ENCODE data around the gene TOR3A. TPM values are rescaled to one million over a fixed set of nuclear protein-coding genes. Genes with fewer than 3 reads are reported as not detected.

The TOR3A gene
- total and polyA plus RNA-seq, 2 donors: 20.5 to 37.5 TPM

GRCh38 chr1:179105393-179105792 is 23.5 kb downstream of the TOR3A start:
- 59% methylated on average over 7 of the region's 7 CpGs for WGBS
- H3K36me3 ChIP-seq (ENCODE audit: insufficient read depth): peaks cover 2% of the 10 kb centered on the region
- no peak for DNase-seq (ENCODE audit: extremely low spot score)

DNA sequence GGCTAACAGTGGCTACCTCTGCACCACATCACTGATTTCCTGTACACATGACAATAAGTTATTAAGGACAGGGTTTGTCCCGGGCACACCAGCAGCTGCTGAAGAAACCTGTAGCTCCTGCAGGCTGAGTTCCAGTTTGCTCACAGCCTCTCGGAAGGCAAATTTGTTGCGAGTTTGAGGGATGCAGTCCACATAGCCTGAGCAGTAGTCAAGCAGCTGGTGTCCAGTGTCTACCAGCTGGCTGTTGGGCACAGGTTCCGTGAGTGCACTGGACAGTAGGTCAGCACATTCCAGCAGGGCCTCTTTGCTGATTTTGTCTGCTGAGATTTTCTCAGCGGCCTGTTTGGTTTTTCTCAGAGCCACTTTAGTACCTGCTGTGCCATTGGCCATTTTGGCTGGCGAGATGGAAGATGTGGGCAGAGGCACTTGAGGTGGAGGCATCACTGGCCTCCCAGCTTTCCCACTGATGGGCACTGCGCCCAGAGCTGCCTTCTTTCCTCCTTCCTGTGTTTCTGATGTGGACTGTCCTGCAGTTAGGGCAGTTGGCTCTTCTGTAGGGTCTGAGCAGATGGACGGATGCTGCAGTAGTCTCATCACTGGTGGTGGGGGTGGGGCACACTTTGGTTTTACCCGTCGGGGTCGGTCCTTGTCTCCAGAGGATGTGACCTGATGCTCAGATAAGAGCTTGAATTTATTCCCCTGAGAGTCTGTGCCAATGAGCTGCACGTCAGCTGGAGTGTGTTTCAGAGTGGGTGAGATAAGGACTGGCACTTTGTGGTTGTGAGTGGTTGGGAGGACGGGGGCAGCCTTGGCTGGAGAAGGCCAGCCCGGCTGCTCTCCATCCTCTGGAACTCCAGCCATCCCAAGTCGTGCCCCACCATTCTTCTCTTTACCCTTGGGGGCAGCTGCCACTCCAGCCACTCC is 26.1 kb downstream of the TOR3A start:
- 85% methylated on average over 15 of the region's 15 CpGs for WGBS
- peaks cover 2% of the 10 kb centered on the region for H3K36me3 ChIP-seq (ENCODE audit: insufficient read depth)
- DNase-seq (ENCODE audit: extremely low spot score): no peak
- no peaks in the 10 kb centered on the region for H3K4me1 ChIP-seq (ENCODE audit: insufficient read depth)
- no peak overlapping the region for H3K27ac ChIP-seq (ENCODE audit: low read depth)
- H3K4me3 ChIP-seq (ENCODE audit: low read depth, low read length): no peak overlapping the region

More at GRCh38 chr1:179105393-179105792, 23.5 kb downstream of the TOR3A start:
- no peaks in the 10 kb centered on the region for H3K4me1 ChIP-seq (ENCODE audit: insufficient read depth)
- no peak overlapping the region for H3K4me3 ChIP-seq (ENCODE audit: low read depth, low read length)
- no peak overlapping the region for H3K27ac ChIP-seq (ENCODE audit: low read depth)

GRCh38 chr1:179108644-179109043 is 26.8 kb downstream of the TOR3A start:
- H3K4me1 ChIP-seq (ENCODE audit: insufficient read depth): no peaks in the 10 kb centered on the region
- peaks cover 2% of the 10 kb centered on the region for H3K36me3 ChIP-seq (ENCODE audit: insufficient read depth)
- no peak overlapping the region for H3K27ac ChIP-seq (ENCODE audit: low read depth)
- H3K4me3 ChIP-seq (ENCODE audit: low read depth, low read length): no peak overlapping the region
- 94% methylated on average over 2 of the region's 2 CpGs for WGBS
- no peak for DNase-seq (ENCODE audit: extremely low spot score)

GRCh38 chr1:179115181-179115580 is 33.3 kb downstream of the TOR3A start:
- Histone ChIP-seq H3K4me1 (ENCODE audit: insufficient read depth) (no peaks in the 10 kb centered on the region), H3K36me3 (ENCODE audit: insufficient read depth) (peaks cover 4% of the 10 kb centered on the region), H3K27ac (ENCODE audit: low read depth) (no peak overlapping the region), H3K4me3 (ENCODE audit: low read depth, low read length) (no peak overlapping the region)
- DNase-seq (ENCODE audit: extremely low spot score): no peak
- 83% methylated on average over 3 of the region's 3 CpGs for WGBS

DNA sequence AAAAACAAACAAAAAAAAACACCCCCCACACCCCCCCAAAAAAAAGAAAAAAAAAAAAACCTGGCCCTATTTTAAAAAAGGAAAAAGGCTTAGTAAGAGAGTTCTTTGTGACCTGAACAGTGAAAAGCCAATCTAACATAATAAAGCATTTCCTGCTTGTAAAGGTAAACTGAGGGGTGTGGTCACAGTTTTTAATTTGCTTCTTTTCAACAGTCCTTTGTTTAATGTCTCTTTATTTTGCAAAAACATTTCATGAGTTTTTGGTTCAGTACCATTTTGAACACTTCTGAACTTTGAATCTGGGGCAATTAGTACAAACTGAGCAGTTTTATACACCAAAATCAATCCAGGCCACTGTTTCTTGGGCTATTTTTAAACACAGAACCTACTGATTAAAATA is 37.6 kb downstream of the TOR3A start:
- no peak overlapping the region for H3K27ac ChIP-seq (ENCODE audit: low read depth)
- no peak overlapping the region for H3K4me3 ChIP-seq (ENCODE audit: low read depth, low read length)
- no peaks in the 10 kb centered on the region for H3K4me1 ChIP-seq (ENCODE audit: insufficient read depth)
- DNase-seq (ENCODE audit: extremely low spot score): no peak
- peaks cover 4% of the 10 kb centered on the region for H3K36me3 ChIP-seq (ENCODE audit: insufficient read depth)

DNA sequence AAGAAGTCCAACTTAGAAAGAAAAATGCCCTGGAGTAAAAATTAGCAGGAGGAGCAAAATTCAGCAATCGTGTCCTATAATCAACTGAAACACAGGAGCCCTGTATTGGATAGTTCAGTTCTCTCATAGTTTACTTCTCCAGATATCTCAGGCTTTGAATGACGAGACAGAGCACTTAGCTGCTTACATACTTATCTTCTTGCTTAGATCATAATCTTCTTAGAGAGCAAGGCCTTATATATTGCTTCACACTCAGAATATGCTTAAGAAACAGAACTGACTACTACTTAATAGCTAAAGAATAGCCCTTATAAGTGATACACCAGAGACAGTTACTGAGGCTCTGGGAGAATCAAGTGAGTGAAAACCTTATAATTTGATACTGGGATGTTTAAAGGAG is 38.9 kb downstream of the TOR3A start:
- 87% methylated on average over 2 of the region's 2 CpGs for WGBS
- H3K27ac ChIP-seq (ENCODE audit: low read depth): no peak overlapping the region
- no peak for DNase-seq (ENCODE audit: extremely low spot score)
- H3K4me3 ChIP-seq (ENCODE audit: low read depth, low read length): no peak overlapping the region
- no peaks in the 10 kb centered on the region for H3K4me1 ChIP-seq (ENCODE audit: insufficient read depth)
- peaks cover 2% of the 10 kb centered on the region for H3K36me3 ChIP-seq (ENCODE audit: insufficient read depth)

DNA sequence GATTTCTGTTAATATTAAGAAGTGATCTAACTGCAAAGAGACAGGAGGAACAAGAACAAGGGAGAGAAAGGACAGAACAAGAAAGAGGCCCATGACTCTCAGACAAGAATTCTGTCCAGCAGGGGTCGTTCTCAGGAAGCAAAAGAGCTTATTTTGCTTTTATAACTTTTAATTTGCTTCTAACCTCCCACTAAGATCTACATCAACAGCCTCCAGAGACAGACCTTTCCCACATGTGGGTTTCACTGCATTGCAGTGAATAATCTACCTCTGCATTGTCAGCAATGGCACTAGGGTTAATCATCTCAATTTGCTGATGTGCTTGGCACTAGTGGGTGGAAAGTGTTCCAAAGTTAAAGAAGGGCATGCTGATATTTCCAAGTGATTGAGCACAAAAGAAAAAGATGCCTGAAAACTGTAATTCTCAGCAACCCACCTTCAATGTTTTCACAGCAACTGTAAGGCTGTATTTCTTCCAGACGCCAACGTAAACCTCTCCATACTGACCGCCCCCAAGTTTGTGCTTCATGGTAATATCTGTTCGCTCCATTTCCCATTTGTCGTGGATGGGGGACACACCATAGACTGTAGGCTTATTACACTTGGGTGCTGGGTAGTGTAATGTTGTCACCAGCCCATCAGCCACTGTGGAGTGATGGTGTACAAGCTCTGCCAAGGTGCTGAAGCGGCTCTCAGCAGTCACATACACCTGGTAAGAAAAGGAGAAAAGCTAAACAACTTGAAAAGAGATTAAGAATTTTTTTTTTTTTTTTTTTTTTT is 39.5 kb downstream of the TOR3A start:
- peaks cover 2% of the 10 kb centered on the region for H3K36me3 ChIP-seq (ENCODE audit: insufficient read depth)
- no peak for DNase-seq (ENCODE audit: extremely low spot score)
- 84% methylated on average over 7 of the region's 7 CpGs for WGBS
- no peak overlapping the region for H3K4me3 ChIP-seq (ENCODE audit: low read depth, low read length)
- no peaks in the 10 kb centered on the region for H3K4me1 ChIP-seq (ENCODE audit: insufficient read depth)
- no peak overlapping the region for H3K27ac ChIP-seq (ENCODE audit: low read depth)

- no peak for DNase-seq (ENCODE audit: extremely low spot score)
These were observed 43.0 kb downstream of the TOR3A start for GRCh38 chr1:179124873-179125272.

DNA sequence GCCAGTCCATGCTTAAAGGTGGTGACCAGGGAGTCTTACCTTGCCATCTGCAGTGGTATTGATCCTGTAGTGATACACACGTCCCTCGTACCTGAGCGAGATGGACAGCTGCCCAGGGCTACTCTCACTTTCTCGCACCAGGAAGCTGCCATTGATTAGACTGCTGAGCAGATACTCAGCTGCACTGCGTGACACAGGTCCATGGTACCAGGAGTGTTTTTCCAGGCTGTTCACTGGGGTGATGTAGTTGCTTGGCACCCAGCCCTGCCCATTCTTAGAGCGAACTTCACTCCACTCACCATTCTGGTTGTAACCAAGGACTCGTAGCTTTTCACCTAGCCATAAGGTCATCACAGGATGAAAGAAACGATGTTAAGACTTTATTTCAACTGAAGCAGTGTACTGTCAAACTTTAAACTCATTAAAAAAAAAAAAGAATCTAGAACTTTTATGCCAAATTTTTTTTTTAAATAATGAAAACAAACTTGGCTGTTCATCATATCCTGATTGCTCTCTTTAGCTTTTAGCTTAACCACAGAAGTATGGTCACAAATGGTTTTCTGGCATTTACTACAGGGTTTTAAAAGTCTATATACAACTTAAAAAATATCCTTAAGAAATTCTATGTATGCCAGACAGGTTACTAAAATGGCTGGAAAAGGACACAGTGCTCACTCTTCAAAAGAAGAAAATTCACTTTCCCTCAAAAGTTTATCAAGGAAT is 44.6 kb downstream of the TOR3A start:
- no peaks in the 10 kb centered on the region for H3K4me1 ChIP-seq (ENCODE audit: insufficient read depth)
- no peak overlapping the region for H3K4me3 ChIP-seq (ENCODE audit: low read depth, low read length)
- no peak for DNase-seq (ENCODE audit: extremely low spot score)
- WGBS: 89% methylated on average over 8 of the region's 8 CpGs
- H3K36me3 ChIP-seq (ENCODE audit: insufficient read depth): no peaks in the 10 kb centered on the region
- no peak overlapping the region for H3K27ac ChIP-seq (ENCODE audit: low read depth)

More at GRCh38 chr1:179124873-179125272, 43.0 kb downstream of the TOR3A start:
- no peak overlapping the region for H3K27ac ChIP-seq (ENCODE audit: low read depth)
- H3K4me3 ChIP-seq (ENCODE audit: low read depth, low read length): no peak overlapping the region
- H3K36me3 ChIP-seq (ENCODE audit: insufficient read depth): no peaks in the 10 kb centered on the region
- H3K4me1 ChIP-seq (ENCODE audit: insufficient read depth): no peaks in the 10 kb centered on the region
- 70% methylated on average over 1 of the region's 1 CpG for WGBS

- no peak for DNase-seq (ENCODE audit: extremely low spot score)
- no peak overlapping the region for H3K27ac ChIP-seq (ENCODE audit: low read depth)
- no peak overlapping the region for H3K4me3 ChIP-seq (ENCODE audit: low read depth, low read length)
- H3K4me1 ChIP-seq (ENCODE audit: insufficient read depth): no peaks in the 10 kb centered on the region
- 88% methylated on average over 5 of the region's 5 CpGs for WGBS
- H3K36me3 ChIP-seq (ENCODE audit: insufficient read depth): no peaks in the 10 kb centered on the region
These were observed 45.5 kb downstream of the TOR3A start for GRCh38 chr1:179127163-179127895.

GRCh38 chr1:179128520-179128919 is 46.6 kb downstream of the TOR3A start:
- H3K4me1 ChIP-seq (ENCODE audit: insufficient read depth): no peaks in the 10 kb centered on the region
- no peaks in the 10 kb centered on the region for H3K36me3 ChIP-seq (ENCODE audit: insufficient read depth)
- 86% methylated on average over 4 of the region's 4 CpGs for WGBS
- no peak for DNase-seq (ENCODE audit: extremely low spot score)
- H3K4me3 ChIP-seq (ENCODE audit: low read depth, low read length): no peak overlapping the region
- H3K27ac ChIP-seq (ENCODE audit: low read depth): no peak overlapping the region

- no peaks in the 10 kb centered on the region for H3K36me3 ChIP-seq (ENCODE audit: insufficient read depth)
- H3K27ac ChIP-seq (ENCODE audit: low read depth): no peak overlapping the region
- H3K4me3 ChIP-seq (ENCODE audit: low read depth, low read length): peak overlapping the region; percentile 5
- H3K4me1 ChIP-seq (ENCODE audit: insufficient read depth): no peaks in the 10 kb centered on the region
- DNase-seq (ENCODE audit: extremely low spot score): no peak
- WGBS: 78% methylated on average over 10 of the region's 10 CpGs
These were observed 48.0 kb downstream of the TOR3A start for GRCh38 chr1:179129702-179130473.
